HepG2 (cell line): Measurements from ENCODE around the gene MAPK8. TPM values are rescaled to one million over a fixed set of nuclear protein-coding genes. Genes with fewer than 3 reads are reported as not detected.

Experiments used
- HOXA9 ChIP-seq: sonication (generic); formaldehyde crosslinking; IDR thresholded peaks from 2 replicates; pipeline ENCODE4 v1.8.1; 2022; ENCODE audit warnings: missing genetic modification reagents, mild to moderate bottlenecking, moderate library complexity, borderline replicate concordance
- STAG1 ChIP-seq: sonication (generic); formaldehyde crosslinking; IDR thresholded peaks from 2 replicates; pipeline ENCODE4 v1.4.0; 2020; ENCODE audit warnings: missing genetic modification reagents
- ZNF552 ChIP-seq: sonication (generic); formaldehyde crosslinking; IDR thresholded peaks from 2 replicates; pipeline ENCODE4 v1.9.0; 2022; ENCODE audit warnings: missing genetic modification reagents, mild to moderate bottlenecking, borderline replicate concordance
- polyA plus RNA-seq, 8 experiments: library from polyadenylated mRNA; depleted of rRNA in 3 of 8; stranded (reverse) in 7 of 8; unstranded in 1 of 8; fragments of >200 nt; fragmentation: Illumina TruSeq in 4 of 8; extraction: Trizol in 4 of 8; gene quantifications; 2 replicates each; pipeline versions ENCODE4 v1.2.1 to v1.2.3, GENCODE V29; 2011 to 2016; ENCODE audit warnings: low read depth in 4 of 8, missing spikeins in 1 of 8, mixed read lengths in 1 of 8; ENCODE audit not compliant: insufficient read depth in 1 of 8
- total RNA-seq, 5 experiments: library from RNA; depleted of rRNA; stranded (reverse); fragments of >200 nt; fragmentation: Illumina TruSeq; extraction: Trizol; gene quantifications; 2 replicates each; pipeline ENCODE4 v1.2.3, GENCODE V29; 2016; ENCODE audit warnings: low read depth in 1 of 5
- TF ChIP-seq, protein P1 (sequence below): sonication (generic); formaldehyde crosslinking; IDR thresholded peaks from 2 replicates; pipeline ENCODE4 v1.4.0; 2020; ENCODE audit warnings: missing genetic modification reagents, borderline replicate concordance
- TF ChIP-seq, protein P2 (sequence below): sonication (generic); formaldehyde crosslinking; IDR thresholded peaks from 2 replicates; pipeline ENCODE4 v1.4.0; 2020; ENCODE audit warnings: mild to moderate bottlenecking, missing genetic modification reagents
- TF ChIP-seq, protein P3 (sequence below): sonication (generic); formaldehyde crosslinking; IDR thresholded peaks from 2 replicates; pipeline ENCODE4; 2020; ENCODE audit warnings: missing genetic modification reagents, mild to moderate bottlenecking, borderline replicate concordance

MAPK8 gene
- total and polyA plus RNA-seq, 2 of the 13 experiments (the other 11 are each of a cell fraction or from before 2014, with no cell fraction given), result 41.6 to 47.3 TPM

DNA sequence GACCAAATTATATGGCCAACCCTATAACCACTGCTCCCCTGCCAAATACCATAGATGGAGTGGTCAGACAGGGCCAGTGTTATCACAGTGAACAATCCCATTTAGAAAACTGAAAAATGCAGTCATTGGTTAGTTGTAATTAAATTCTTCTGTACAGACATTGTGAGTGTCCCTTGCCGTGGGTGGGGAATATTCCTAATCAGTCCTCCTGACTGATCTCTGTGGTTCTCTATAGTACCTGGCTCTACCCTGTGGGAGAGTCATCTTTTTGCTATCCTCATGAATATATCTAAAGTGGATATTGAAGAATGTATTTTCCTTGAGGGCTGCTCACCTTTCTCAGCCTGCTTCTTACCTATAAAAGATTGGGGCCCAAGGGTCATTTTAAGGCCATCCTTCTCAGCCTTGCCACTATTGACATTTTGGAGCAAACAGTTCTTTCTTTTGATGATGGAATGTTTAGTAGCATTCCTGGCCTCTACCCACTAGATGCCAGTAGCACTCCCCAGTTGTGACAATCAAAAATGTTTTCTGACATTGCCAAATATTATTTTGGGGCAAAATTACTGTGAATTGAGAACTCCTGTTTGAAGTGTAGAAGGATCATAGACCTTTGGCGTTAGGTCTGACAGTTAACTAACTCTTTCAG lies 110.2 kb downstream of the MAPK8 start (continued):
- TF ChIP-seq, protein P1, sequence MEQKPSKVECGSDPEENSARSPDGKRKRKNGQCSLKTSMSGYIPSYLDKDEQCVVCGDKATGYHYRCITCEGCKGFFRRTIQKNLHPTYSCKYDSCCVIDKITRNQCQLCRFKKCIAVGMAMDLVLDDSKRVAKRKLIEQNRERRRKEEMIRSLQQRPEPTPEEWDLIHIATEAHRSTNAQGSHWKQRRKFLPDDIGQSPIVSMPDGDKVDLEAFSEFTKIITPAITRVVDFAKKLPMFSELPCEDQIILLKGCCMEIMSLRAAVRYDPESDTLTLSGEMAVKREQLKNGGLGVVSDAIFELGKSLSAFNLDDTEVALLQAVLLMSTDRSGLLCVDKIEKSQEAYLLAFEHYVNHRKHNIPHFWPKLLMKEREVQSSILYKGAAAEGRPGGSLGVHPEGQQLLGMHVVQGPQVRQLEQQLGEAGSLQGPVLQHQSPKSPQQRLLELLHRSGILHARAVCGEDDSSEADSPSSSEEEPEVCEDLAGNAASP (CRISPR knock-in tag), result peak; percentile 14; the same call in 1 of the 2 replicates
- TF ChIP-seq, protein P2, sequence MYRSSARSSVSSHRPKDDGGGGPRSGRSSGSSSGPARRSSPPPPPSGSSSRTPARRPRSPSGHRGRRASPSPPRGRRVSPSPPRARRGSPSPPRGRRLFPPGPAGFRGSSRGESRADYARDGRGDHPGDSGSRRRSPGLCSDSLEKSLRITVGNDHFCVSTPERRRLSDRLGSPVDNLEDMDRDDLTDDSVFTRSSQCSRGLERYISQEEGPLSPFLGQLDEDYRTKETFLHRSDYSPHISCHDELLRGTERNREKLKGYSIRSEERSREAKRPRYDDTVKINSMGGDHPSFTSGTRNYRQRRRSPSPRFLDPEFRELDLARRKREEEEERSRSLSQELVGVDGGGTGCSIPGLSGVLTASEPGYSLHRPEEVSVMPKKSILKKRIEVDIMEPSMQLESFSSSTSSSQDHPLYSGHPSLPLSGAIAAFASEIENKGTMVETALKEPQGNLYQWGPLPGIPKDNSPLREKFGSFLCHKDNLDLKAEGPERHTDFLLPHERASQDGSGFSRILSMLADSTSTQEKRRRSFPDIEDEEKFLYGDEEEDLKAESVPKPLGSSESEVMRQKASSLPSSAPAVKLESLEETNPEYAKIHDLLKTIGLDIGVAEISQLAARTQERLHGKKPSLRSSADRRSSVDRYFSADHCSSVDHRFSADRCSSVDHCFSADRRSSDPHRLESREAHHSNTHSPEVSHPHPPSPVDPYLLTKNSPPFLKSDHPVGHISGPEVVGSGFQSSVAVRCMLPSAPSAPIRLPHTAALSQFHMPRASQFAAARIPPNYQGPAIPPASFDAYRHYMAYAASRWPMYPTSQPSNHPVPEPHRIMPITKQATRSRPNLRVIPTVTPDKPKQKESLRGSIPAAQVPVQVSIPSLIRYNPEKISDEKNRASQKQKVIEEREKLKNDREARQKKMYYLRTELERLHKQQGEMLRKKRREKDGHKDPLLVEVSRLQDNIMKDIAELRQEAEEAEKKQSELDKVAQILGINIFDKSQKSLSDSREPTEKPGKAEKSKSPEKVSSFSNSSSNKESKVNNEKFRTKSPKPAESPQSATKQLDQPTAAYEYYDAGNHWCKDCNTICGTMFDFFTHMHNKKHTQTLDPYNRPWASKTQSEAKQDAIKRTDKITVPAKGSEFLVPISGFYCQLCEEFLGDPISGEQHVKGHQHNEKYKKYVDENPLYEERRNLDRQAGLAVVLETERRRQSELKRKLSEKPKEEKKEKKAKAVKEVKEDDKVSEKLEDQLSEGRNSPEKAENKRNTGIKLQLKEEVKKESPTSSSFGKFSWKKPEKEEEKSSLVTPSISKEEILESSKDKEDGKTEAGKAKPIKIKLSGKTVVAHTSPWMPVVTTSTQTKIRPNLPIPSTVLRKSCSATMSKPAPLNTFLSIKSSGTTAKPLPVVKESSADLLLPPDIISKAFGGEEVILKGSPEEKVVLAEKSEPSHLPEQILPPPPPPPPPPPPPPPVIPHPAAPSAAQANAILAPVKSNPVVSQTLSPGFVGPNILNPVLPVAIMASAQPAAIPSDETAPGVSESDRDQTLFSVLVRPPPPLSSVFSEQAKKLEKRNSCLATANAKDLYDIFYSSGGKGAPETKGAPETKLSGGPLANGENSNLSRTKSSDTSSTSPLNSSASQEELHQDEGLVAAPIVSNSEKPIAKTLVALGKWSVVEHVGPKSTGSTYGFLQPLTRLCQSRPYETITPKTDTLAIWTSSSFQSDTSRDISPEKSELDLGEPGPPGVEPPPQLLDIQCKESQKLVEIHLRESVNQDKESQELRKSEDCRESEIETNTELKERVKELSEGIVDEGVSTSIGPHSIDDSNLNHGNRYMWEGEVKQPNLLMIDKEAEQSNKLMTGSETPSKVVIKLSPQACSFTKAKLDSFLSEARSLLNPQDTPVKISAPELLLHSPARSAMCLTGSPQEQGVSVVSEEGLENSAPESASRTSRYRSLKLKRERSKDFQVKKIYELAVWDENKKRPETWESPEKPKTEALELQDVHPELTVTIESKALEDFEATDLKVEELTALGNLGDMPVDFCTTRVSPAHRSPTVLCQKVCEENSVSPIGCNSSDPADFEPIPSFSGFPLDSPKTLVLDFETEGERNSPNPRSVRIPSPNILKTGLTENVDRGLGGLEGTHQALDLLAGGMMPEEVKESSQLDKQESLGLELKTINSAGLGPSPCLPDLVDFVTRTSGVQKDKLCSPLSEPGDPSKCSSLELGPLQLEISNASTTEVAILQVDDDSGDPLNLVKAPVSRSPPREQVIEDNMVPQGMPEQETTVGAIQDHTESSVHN (CRISPR knock-in tag), result no peak
- no peak for TF ChIP-seq ZNF552 (CRISPR knock-in tag)
- TF ChIP-seq, protein P3, sequence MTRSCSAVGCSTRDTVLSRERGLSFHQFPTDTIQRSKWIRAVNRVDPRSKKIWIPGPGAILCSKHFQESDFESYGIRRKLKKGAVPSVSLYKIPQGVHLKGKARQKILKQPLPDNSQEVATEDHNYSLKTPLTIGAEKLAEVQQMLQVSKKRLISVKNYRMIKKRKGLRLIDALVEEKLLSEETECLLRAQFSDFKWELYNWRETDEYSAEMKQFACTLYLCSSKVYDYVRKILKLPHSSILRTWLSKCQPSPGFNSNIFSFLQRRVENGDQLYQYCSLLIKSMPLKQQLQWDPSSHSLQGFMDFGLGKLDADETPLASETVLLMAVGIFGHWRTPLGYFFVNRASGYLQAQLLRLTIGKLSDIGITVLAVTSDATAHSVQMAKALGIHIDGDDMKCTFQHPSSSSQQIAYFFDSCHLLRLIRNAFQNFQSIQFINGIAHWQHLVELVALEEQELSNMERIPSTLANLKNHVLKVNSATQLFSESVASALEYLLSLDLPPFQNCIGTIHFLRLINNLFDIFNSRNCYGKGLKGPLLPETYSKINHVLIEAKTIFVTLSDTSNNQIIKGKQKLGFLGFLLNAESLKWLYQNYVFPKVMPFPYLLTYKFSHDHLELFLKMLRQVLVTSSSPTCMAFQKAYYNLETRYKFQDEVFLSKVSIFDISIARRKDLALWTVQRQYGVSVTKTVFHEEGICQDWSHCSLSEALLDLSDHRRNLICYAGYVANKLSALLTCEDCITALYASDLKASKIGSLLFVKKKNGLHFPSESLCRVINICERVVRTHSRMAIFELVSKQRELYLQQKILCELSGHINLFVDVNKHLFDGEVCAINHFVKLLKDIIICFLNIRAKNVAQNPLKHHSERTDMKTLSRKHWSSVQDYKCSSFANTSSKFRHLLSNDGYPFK, result no peak
- TF ChIP-seq STAG1 (CRISPR knock-in tag), result 0 out of 2 replicates have a peak, but pooled peaks have one; percentile 19
- TF ChIP-seq HOXA9 (CRISPR knock-in tag), result no peak
